GM10266 (cell line): ENCODE results near the gene EXOC1L.
"Not testable (repeated sequence)": the region's sequence is repeated elsewhere in the genome, so short reads cannot be mapped to it uniquely, and the experiment has no call there.

Experiments used
- DNase-seq: peaks from one replicate; pipeline ENCODE4 v3.0.0; 2012; ENCODE audit errors: extremely low spot score
- CTCF ChIP-seq: IDR thresholded peaks from 2 replicates; pipeline ENCODE4 v1.5.1; 2012; ENCODE audit warnings: mild to moderate bottlenecking, low read depth; ENCODE audit not compliant: control insufficient read depth, insufficient read depth; ENCODE audit errors: missing control alignments

EXOC1L gene

GRCh38 chr4:55834086-55834795, 14.7 kb downstream of the EXOC1L start:
- no peak for TF ChIP-seq CTCF

GRCh38 chr4:55837903-55838302, 18.3 kb downstream of the EXOC1L start:
- DNase-seq: no peak
- TF ChIP-seq CTCF: no peak

More at GRCh38 chr4:55834086-55834795, 14.7 kb downstream of the EXOC1L start:
- DNase-seq: no peak

- no peak for DNase-seq
- no peak for TF ChIP-seq CTCF
Observed at GRCh38 chr4:55838356-55838755, 18.8 kb downstream of the EXOC1L start.

- TF ChIP-seq CTCF: no peak
- no peak for DNase-seq
Observed at GRCh38 chr4:55838952-55839351, 19.4 kb downstream of the EXOC1L start.

GRCh38 chr4:55840956-55841355, 21.4 kb downstream of the EXOC1L start:
- no peak for TF ChIP-seq CTCF
- DNase-seq: no peak

- DNase-seq: not testable (repeated sequence)
Observed at GRCh38 chr4:55841373-55842239, 22.0 kb downstream of the EXOC1L start.

- not testable (repeated sequence) for DNase-seq
Observed at GRCh38 chr4:55842312-55842711, 22.7 kb downstream of the EXOC1L start.

- no peak for DNase-seq
Observed at GRCh38 chr4:55849724-55850123, 30.1 kb downstream of the EXOC1L start.

More at GRCh38 chr4:55849724-55850123, 30.1 kb downstream of the EXOC1L start:
- TF ChIP-seq CTCF: no peak
